Endothelial cell of umbilical vein (primary cell): ENCODE data around the gene OR51B2. TPM values are rescaled to one million over a fixed set of nuclear protein-coding genes. Genes with fewer than 3 reads are reported as not detected.

ENCODE experiments used
- BruUV-seq: library from RNA; stranded (reverse); fragments of 400-500 nt; replicated peaks from 2 replicates; lab custom pipeline; 2021; lab: Mats Ljungman, UMichigan
- CTCF ChIA-PET: fragments of 300-600, 350-600 bp; sonication (Branson Sonifier 250); formaldehyde crosslinking; loops from one replicate; lab custom pipeline; 2021; ENCODE audit warnings: antibody characterized with exemption, inconsistent platforms; lab: Charles Lee
- POLR2A ChIA-PET: fragments of 300-600, 350-600 bp; sonication (Branson Sonifier 250); formaldehyde crosslinking; loops from one replicate; lab custom pipeline; 2021; ENCODE audit warnings: antibody characterized with exemption, inconsistent platforms; lab: Charles Lee
- DNase-seq: peaks from one replicate; pipeline ENCODE4 v3.0.0-alpha.2; 2011; ENCODE audit warnings: low read depth, low spot score
- FAIRE-seq: peaks from 2 replicates; lab custom pipeline; 2011; peaks lifted over from hg19 to GRCh38; lab: Jason Lieb, UNC
- H2AFZ ChIP-seq: 2 replicates; pipeline ENCODE4 v1.6.0; 2012; ENCODE audit warnings: low read depth, low read length, control low read depth, inconsistent platforms
- H3K27ac ChIP-seq: 2 replicates; pipeline ENCODE4 v1.5.1; 2011; ENCODE audit warnings: low read depth, mild to moderate bottlenecking, control low read depth, low read length, moderate library complexity; ENCODE audit not compliant: insufficient read depth
- H3K27me3 ChIP-seq, 2 experiments: 2 replicates each; pipeline versions ENCODE4 v1.6.0 to v1.6.1; 2011; ENCODE audit warnings: low read length in 2 of 2, mixed read lengths in 1 of 2; ENCODE audit not compliant: control insufficient read depth in 2 of 2, insufficient read depth in 2 of 2
- H3K36me3 ChIP-seq, 2 experiments: 2 replicates in 1 of 2; 3 replicates in 1 of 2; pipeline ENCODE4 v1.5.1; 2011; ENCODE audit warnings: low read length in 2 of 2, mild to moderate bottlenecking in 1 of 2, moderate library complexity in 1 of 2; ENCODE audit not compliant: control insufficient read depth in 2 of 2, insufficient read depth in 2 of 2; ENCODE audit errors: extremely low read depth in 1 of 2
- H3K4me1 ChIP-seq: 3 replicates; pipeline ENCODE4 v1.5.1; 2011; ENCODE audit warnings: mild to moderate bottlenecking, low read length; ENCODE audit not compliant: control insufficient read depth, insufficient read depth; ENCODE audit errors: extremely low read depth
- H3K4me2 ChIP-seq: 2 replicates; pipeline ENCODE4 v1.6.1; 2011; ENCODE audit warnings: low read length, control low read depth, mixed read lengths; ENCODE audit not compliant: insufficient read depth
- H3K4me3 ChIP-seq, 3 experiments: fragments of 200-600 bp in 1 of 3; sonication (generic), shearing (Covaris generic) in 1 of 3; replicated peaks in 1 of 3; 2 replicates each; pipeline ENCODE4 v1.5.1; 2011 to 2016; ENCODE audit warnings: control low read depth in 3 of 3, low read length in 3 of 3, mild to moderate bottlenecking in 2 of 3, inconsistent platforms in 1 of 3, low read depth in 1 of 3, moderate library complexity in 1 of 3; ENCODE audit not compliant: insufficient read depth in 1 of 3
- H3K79me2 ChIP-seq: 2 replicates; pipeline ENCODE4 v1.6.0; 2012; ENCODE audit warnings: low read length, inconsistent platforms; ENCODE audit not compliant: control insufficient read depth, insufficient read depth
- H3K9ac ChIP-seq: replicated peaks from 2 replicates; pipeline ENCODE3; 2011; ENCODE audit warnings: low read length, control low read depth; ENCODE audit not compliant: insufficient read depth; ENCODE audit errors: extremely low read depth
- H3K9me1 ChIP-seq: replicated peaks from 3 replicates; pipeline ENCODE4 v1.6.0; 2011; ENCODE audit warnings: mild to moderate bottlenecking, low read length; ENCODE audit not compliant: control insufficient read depth, insufficient read depth; ENCODE audit errors: extremely low read depth
- H3K9me3 ChIP-seq: replicated peaks from 2 replicates; pipeline ENCODE4 v1.5.1; 2012; ENCODE audit warnings: low read length, inconsistent platforms; ENCODE audit not compliant: control insufficient read depth, insufficient read depth
- H4K20me1 ChIP-seq: replicated peaks from 2 replicates; pipeline ENCODE3; 2011; ENCODE audit warnings: mild to moderate bottlenecking, low read length; ENCODE audit not compliant: control insufficient read depth, insufficient read depth; ENCODE audit errors: extremely low read depth
- EZH2 ChIP-seq: IDR thresholded peaks from 2 replicates; pipeline ENCODE4 v1.6.1; 2012; ENCODE audit warnings: borderline replicate concordance, low read depth, mild to moderate bottlenecking, moderate library complexity, low read length, inconsistent platforms; ENCODE audit not compliant: severe bottlenecking
- FOS ChIP-seq: IDR thresholded peaks from 2 replicates; pipeline ENCODE4 v1.6.1; 2011; ENCODE audit warnings: mild to moderate bottlenecking, low read length, moderate library complexity, borderline replicate concordance; ENCODE audit not compliant: insufficient read depth
- GATA2 ChIP-seq: IDR thresholded peaks from 2 replicates; pipeline ENCODE4 v1.7.0; 2011; ENCODE audit warnings: low read depth, mild to moderate bottlenecking, moderate library complexity, mixed read lengths, low read length; ENCODE audit not compliant: insufficient read length, insufficient read depth
- JUN ChIP-seq: IDR thresholded peaks from 2 replicates; pipeline ENCODE4 v1.6.1; 2011; ENCODE audit warnings: borderline replicate concordance, low read depth; ENCODE audit not compliant: insufficient read length, insufficient read depth
- MYC ChIP-seq: IDR thresholded peaks from one replicate; pipeline ENCODE4 v1.6.1; 2011; ENCODE audit warnings: mild to moderate bottlenecking, low read depth, low read length
- POLR2A ChIP-seq: IDR thresholded peaks from 2 replicates; pipeline ENCODE4 v1.6.1; 2012; ENCODE audit warnings: low read depth, mild to moderate bottlenecking, control low read depth, low read length
- POLR2AphosphoS5 ChIP-seq: IDR thresholded peaks from 2 replicates; pipeline ENCODE4 v1.6.1; 2012; ENCODE audit warnings: low read depth, mild to moderate bottlenecking, control low read depth, low read length, moderate library complexity; ENCODE audit not compliant: insufficient read depth
- dilution Hi-C: fragments of 300-500 bp; cut with MboI; formaldehyde crosslinking; loops from one replicate; pipeline ENCODE4 v1.15.0; 2019; ENCODE audit warnings: low sequenced_read_pairs; ENCODE audit not compliant: extremely low pct_ligation_motif_present
- intact Hi-C: fragments of 100-400 bp; cut with micrococcal nuclease; formaldehyde crosslinking; loops from one replicate; pipeline ENCODE4 v1.10.0; 2022
- polyA plus RNA-seq, 4 experiments: library from polyadenylated mRNA; depleted of rRNA in 3 of 4; stranded (reverse) in 3 of 4; unstranded in 1 of 4; fragments of >200 nt; gene quantifications; 2 replicates each; pipeline versions ENCODE4 v1.2.1 to v1.2.3, GENCODE V29; 2011 to 2012; ENCODE audit warnings: missing spikeins in 1 of 4
- total RNA-seq: library from RNA; stranded (reverse); gene quantifications from 2 replicates; pipeline ENCODE4 v1.2.3, GENCODE V29; 2021
- TF ChIP-seq, protein P1 (sequence below), 2 donors: IDR thresholded peaks; 1 replicate in 1 of 2; 2 replicates in 1 of 2; pipeline ENCODE4 v1.5.1; 2011; ENCODE audit warnings: low read length in 2 of 2, mild to moderate bottlenecking in 2 of 2, moderate library complexity in 2 of 2, control low read depth in 1 of 2, inconsistent platforms in 1 of 2, low read depth in 1 of 2; ENCODE audit not compliant: insufficient read depth in 1 of 2; ENCODE audit errors: extremely low read depth in 1 of 2
- TF ChIP-seq, protein P2 (sequence below): IDR thresholded peaks from 2 replicates; pipeline ENCODE4 v1.6.1; 2011; ENCODE audit not compliant: insufficient read depth, insufficient read length

The OR51B2 gene
- total and polyA plus RNA-seq, 2 donors (not counting 3 experiments of a cell fraction or from before 2014, with no cell fraction given): not detected

DNA sequence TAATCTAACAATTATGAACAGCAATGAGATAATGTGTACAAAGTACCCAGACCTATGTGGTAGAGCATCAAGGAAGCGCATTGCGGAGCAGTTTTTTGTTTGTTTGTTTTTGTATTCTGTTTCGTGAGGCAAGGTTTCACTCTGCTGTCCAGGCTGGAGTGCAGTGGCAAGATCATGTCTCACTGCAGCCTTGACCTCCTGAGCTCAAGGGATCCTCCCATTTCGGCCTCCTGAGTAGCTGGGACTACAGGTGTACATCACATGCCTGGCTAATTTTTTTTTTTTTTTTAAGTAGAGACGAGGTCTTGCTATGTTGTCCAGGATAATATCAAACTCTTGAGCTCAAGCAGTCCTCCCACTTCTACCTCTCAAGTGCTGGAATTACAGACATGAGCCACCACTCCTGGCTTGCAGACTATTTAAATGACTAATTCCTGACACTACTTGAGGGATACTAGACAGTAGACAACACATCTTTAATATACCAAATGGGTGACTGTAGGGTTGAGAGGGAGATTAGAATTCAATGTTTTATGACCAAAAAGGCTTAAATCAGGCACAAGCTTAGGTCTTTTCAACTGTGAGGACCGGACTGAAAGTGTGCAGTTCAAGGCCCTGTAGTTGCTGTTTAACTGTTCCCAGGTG, 35.1 kb downstream of the OR51B2 start:
- ChIA-PET CTCF (interaction anchor here (1.0 to 1.7 kb wide), 3 partner anchors 9 to 164 kb away, joined by 4 read pairs; no protein-coding TSS in a partner anchor), POLR2A (no interaction called here)
- Histone ChIP-seq H3K9ac (no peak overlapping the region), H3K9me1 (no peaks in the 10 kb centered on the region), H2AFZ (no peak overlapping the region), H3K9me3 (no peaks in the 10 kb centered on the region), H3K27me3 (no peaks in the 10 kb centered on the region), H3K4me1 (no peaks in the 10 kb centered on the region), H3K4me2 (no peak overlapping the region), H3K36me3 (no peaks in the 10 kb centered on the region), H3K79me2 (no peaks in the 10 kb centered on the region), H3K4me3 (no peak overlapping the region), H4K20me1 (no peaks in the 10 kb centered on the region), H3K27ac (no peak overlapping the region)
- no TSS peak for BruUV-seq
- no peak for FAIRE-seq
- dilution Hi-C loops (no loop called here), intact Hi-C loops (no loop called here)
- DNase-seq: no peak
- TF ChIP-seq MYC (no peak), POLR2A (no peak), FOS (no peak), EZH2 (no peak), POLR2AphosphoS5 (no peak), JUN (no peak), GATA2 (no peak)
- TF ChIP-seq, protein P1, sequence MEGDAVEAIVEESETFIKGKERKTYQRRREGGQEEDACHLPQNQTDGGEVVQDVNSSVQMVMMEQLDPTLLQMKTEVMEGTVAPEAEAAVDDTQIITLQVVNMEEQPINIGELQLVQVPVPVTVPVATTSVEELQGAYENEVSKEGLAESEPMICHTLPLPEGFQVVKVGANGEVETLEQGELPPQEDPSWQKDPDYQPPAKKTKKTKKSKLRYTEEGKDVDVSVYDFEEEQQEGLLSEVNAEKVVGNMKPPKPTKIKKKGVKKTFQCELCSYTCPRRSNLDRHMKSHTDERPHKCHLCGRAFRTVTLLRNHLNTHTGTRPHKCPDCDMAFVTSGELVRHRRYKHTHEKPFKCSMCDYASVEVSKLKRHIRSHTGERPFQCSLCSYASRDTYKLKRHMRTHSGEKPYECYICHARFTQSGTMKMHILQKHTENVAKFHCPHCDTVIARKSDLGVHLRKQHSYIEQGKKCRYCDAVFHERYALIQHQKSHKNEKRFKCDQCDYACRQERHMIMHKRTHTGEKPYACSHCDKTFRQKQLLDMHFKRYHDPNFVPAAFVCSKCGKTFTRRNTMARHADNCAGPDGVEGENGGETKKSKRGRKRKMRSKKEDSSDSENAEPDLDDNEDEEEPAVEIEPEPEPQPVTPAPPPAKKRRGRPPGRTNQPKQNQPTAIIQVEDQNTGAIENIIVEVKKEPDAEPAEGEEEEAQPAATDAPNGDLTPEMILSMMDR (IDR thresholded peaks at IDR 0.05; ENCODE audit: extremely low read depth in 1 of 2, insufficient read depth in 1 of 2, low read depth in 1 of 2, low read length in 2 of 2): no peak
- TF ChIP-seq, protein P2, sequence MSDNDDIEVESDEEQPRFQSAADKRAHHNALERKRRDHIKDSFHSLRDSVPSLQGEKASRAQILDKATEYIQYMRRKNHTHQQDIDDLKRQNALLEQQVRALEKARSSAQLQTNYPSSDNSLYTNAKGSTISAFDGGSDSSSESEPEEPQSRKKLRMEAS: no peak
